Astrocyte of the cerebellum (primary cell): Measurements from ENCODE around the gene ZFAND3.

Experiments used
- DNase-seq: peaks from one replicate; pipeline ENCODE4 v3.0.0-alpha.2; 2011; ENCODE audit warnings: low read depth
- H3K4me3 ChIP-seq: 2 replicates; pipeline ENCODE4 v1.5.1; 2011; ENCODE audit warnings: mild to moderate bottlenecking, low read depth, low read length, moderate library complexity
- in situ Hi-C: cut with HindIII; loops from 2 replicates; pipeline ENCODE4 v1.10.0; 2017; ENCODE audit warnings: low sequenced_read_pairs
- TF ChIP-seq, protein P1 (sequence below): IDR thresholded peaks from 2 replicates; pipeline ENCODE4 v1.5.1; 2012; ENCODE audit warnings: low read length, low read depth, moderate library complexity, mild to moderate bottlenecking; ENCODE audit errors: missing control alignments

Gene ZFAND3

GRCh38 chr6:38146734-38147027, 327.2 kb downstream of the ZFAND3 start:
- in situ Hi-C loops, result no loop called here
- TF ChIP-seq, protein P1, sequence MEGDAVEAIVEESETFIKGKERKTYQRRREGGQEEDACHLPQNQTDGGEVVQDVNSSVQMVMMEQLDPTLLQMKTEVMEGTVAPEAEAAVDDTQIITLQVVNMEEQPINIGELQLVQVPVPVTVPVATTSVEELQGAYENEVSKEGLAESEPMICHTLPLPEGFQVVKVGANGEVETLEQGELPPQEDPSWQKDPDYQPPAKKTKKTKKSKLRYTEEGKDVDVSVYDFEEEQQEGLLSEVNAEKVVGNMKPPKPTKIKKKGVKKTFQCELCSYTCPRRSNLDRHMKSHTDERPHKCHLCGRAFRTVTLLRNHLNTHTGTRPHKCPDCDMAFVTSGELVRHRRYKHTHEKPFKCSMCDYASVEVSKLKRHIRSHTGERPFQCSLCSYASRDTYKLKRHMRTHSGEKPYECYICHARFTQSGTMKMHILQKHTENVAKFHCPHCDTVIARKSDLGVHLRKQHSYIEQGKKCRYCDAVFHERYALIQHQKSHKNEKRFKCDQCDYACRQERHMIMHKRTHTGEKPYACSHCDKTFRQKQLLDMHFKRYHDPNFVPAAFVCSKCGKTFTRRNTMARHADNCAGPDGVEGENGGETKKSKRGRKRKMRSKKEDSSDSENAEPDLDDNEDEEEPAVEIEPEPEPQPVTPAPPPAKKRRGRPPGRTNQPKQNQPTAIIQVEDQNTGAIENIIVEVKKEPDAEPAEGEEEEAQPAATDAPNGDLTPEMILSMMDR, result no peak
- no peak for DNase-seq
- no peak overlapping the region for H3K4me3 ChIP-seq

GRCh38 chr6:38148606-38149005, 329.1 kb downstream of the ZFAND3 start:
- in situ Hi-C loops, result no loop called here
- H3K4me3 ChIP-seq, result no peak overlapping the region
- DNase-seq, result no peak
- TF ChIP-seq, protein P1, result no peak

- in situ Hi-C loops, result no loop called here
- TF ChIP-seq, protein P1, result no peak
Observed at GRCh38 chr6:38149531-38149930, 330.0 kb downstream of the ZFAND3 start.

GRCh38 chr6:38150021-38150420, 330.5 kb downstream of the ZFAND3 start:
- H3K4me3 ChIP-seq, result no peak overlapping the region
- no peak for DNase-seq
- TF ChIP-seq, protein P1, result no peak
- in situ Hi-C loops, result loop anchor here (5.0 to 10.0 kb wide), 2 partner anchors 37 to 125 kb away; no protein-coding TSS in a partner anchor

More at GRCh38 chr6:38149531-38149930, 330.0 kb downstream of the ZFAND3 start:
- no peak overlapping the region for H3K4me3 ChIP-seq
- DNase-seq, result no peak

GRCh38 chr6:38150681-38151296, 331.3 kb downstream of the ZFAND3 start:
- H3K4me3 ChIP-seq, result no peak overlapping the region
- TF ChIP-seq, protein P1, result no peak
- in situ Hi-C loops, result loop anchor here (5.0 to 10.0 kb wide), 2 partner anchors 37 to 124 kb away; no protein-coding TSS in a partner anchor
- DNase-seq, result no peak

GRCh38 chr6:38151580-38152500, 332.3 kb downstream of the ZFAND3 start:
- TF ChIP-seq, protein P1, result no peak
- no peak for DNase-seq
- in situ Hi-C loops, result loop anchor here (5.0 to 10.0 kb wide), 2 partner anchors 35 to 123 kb away; no protein-coding TSS in a partner anchor
- H3K4me3 ChIP-seq, result no peak overlapping the region
